NB4 (cell line): ENCODE data around the gene ZNF286A.
"Not testable (repeated sequence)": the region's sequence is repeated elsewhere in the genome, so short reads cannot be mapped to it uniquely, and the experiment has no call there.

Source experiments
- DNase-seq: peaks from one replicate; pipeline ENCODE4 v3.0.0; 2010; ENCODE audit warnings: low read depth
- H3K4me3 ChIP-seq: one replicate; pipeline ENCODE4 v1.5.1; 2011; ENCODE audit warnings: mild to moderate bottlenecking, low read depth, low read length, moderate library complexity
- MYC ChIP-seq: IDR thresholded peaks from 2 replicates; pipeline ENCODE4 v1.6.1; 2011; ENCODE audit warnings: low read depth, low read length
- POLR2A ChIP-seq: IDR thresholded peaks from 2 replicates; pipeline ENCODE4 v1.6.1; 2011; ENCODE audit warnings: mild to moderate bottlenecking; ENCODE audit not compliant: insufficient read length; ENCODE audit errors: extremely low read depth
- TF ChIP-seq, protein P1 (sequence below): IDR thresholded peaks from 2 replicates; pipeline ENCODE4 v1.6.1; 2011; ENCODE audit warnings: low read depth, low read length
- TF ChIP-seq, protein P2 (sequence below): IDR thresholded peaks from one replicate; pipeline ENCODE4 v1.5.1; 2012; ENCODE audit warnings: low read depth, low read length

Gene ZNF286A

DNA sequence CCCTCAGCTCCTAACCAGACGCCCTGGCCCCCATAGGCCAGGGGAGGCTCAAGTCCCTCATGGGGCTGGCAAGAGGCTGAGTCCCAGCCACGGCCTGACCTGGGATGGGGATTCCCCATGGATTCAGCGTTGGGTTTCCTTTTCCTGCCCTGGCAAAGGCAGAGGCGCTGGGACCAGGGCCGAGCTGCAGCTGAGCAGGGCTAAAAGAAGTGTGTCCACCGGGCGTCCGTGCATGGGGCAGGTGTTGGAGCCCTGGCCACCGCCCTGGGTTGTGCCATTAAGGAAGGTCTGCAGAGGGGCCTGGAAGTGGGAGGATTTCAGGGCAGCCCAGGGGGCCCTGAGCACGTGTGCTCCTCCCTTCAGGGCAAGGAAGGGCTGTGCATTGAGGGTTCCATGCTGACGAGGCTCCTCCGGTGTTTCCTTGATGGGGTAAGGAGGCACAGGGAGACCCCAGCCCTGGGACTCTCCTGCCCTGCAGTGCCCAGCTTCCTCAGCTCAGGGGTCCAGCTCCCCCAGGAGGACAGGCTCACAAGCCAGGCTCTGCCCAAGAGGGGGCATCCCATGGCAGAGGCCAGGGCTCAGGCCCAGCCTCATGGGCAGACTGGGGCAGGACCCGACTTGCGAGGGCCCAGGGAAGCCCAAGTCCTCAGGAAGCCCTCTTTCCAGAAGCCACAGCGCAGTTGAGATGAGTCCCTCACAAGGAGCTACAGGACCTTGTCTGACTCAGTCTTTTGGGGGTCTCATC is 42.7 kb downstream of the ZNF286A start:
- DNase-seq, result no peak
- no peak for TF ChIP-seq MYC
- TF ChIP-seq, protein P1, sequence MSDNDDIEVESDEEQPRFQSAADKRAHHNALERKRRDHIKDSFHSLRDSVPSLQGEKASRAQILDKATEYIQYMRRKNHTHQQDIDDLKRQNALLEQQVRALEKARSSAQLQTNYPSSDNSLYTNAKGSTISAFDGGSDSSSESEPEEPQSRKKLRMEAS, result no peak
- TF ChIP-seq POLR2A, result no peak
- TF ChIP-seq, protein P2, sequence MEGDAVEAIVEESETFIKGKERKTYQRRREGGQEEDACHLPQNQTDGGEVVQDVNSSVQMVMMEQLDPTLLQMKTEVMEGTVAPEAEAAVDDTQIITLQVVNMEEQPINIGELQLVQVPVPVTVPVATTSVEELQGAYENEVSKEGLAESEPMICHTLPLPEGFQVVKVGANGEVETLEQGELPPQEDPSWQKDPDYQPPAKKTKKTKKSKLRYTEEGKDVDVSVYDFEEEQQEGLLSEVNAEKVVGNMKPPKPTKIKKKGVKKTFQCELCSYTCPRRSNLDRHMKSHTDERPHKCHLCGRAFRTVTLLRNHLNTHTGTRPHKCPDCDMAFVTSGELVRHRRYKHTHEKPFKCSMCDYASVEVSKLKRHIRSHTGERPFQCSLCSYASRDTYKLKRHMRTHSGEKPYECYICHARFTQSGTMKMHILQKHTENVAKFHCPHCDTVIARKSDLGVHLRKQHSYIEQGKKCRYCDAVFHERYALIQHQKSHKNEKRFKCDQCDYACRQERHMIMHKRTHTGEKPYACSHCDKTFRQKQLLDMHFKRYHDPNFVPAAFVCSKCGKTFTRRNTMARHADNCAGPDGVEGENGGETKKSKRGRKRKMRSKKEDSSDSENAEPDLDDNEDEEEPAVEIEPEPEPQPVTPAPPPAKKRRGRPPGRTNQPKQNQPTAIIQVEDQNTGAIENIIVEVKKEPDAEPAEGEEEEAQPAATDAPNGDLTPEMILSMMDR, result no peak
- H3K4me3 ChIP-seq, result no peak overlapping the region

DNA sequence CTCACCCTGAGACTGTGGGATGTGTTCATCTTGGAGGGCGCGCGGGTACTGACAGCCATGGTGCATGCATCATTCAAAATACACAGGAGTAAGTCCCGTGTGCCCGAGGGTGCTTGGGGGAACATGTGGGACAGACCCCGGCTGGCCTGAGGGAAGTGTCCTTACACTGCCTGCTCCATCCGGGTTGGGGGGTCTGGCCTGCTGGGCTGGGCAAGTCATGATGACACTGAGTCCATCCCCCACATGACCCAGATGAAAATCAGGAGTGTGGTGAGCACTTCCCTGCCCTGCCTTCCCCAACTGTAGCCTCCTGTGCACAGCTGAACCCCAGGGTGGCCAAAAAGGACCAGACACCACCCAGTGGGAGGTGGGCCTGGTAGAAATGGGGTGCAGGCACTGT is 43.4 kb downstream of the ZNF286A start:
- TF ChIP-seq, protein P1, result no peak
- TF ChIP-seq POLR2A (no peak), MYC (no peak)
- TF ChIP-seq, protein P2, result no peak
- no peak overlapping the region for H3K4me3 ChIP-seq
- DNase-seq, result no peak

DNA sequence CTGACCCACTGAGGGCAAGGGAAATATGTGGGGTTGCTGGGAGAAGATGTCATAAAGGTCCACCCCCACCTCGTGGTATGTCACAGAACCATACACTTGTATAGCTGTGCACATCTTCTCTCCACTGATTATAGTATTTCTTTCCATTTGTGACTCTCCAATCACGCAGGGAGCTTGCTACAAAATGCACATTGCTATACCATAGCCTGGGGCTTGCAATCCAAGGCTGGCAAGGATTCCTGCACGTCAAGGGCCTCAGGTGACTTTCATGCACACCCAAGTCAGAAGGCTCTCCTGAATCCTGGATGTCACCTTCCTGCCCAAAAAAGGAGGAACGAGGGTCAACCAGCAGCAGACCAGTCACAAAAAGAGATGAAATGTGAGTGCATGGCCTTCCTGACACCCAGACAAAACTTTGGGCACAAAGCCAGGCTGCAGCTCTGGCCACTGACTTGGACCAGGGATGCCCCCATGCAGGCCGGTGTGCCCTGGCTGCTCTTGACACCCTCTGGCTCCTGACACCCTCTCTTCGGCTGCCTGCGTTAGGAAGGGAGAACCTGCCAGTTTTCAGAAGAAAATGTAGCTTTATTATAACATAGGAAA is 44.6 kb downstream of the ZNF286A start:
- H3K4me3 ChIP-seq, result no peak overlapping the region
- DNase-seq, result no peak
- TF ChIP-seq MYC (no peak), POLR2A (no peak)
- TF ChIP-seq, protein P2, result no peak
- TF ChIP-seq, protein P1, result no peak

DNA sequence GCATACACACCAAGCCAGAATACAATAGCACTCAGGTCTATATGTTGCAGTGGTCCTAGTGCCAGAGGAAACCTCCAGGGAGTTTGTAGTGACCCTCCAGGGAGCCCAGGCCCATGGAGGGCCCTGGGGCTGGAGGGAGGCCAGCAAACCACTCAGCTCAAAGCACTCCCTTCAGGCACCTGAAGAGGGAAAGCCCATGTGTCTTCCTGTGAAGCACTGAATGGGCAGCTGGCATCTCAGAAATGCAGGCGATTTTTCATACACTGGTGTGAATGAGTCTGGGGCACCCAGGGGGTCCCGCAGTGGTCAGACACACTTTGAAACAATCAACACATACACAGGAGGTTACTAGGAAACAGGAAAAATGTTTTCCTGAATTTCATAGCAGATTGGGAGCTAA is 45.3 kb downstream of the ZNF286A start:
- H3K4me3 ChIP-seq, result no peak overlapping the region
- TF ChIP-seq, protein P1, result no peak
- no peak for TF ChIP-seq MYC
- no peak for TF ChIP-seq POLR2A
- TF ChIP-seq, protein P2, result no peak
- DNase-seq, result no peak

DNA sequence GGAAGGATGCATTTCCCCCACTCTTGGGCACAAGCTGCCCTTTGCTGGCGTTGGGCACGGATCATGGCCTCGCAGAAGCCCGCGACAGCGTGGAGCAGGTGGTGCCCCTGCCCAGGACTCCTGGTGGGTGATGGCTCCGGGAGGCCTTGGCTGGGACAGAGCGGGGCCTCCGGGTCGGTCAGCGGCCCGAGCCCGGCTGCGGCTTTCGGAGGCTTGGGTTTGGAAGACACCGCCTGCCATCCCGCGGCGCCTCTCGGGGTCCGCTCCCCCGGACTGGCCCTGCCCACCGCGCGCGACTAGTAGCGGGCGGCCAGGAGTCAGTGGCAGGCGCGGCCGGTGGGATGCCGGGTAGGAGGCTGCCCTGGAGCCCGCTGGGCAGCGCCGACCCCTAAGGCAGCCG is 49.9 kb downstream of the ZNF286A start:
- not testable (repeated sequence) for H3K4me3 ChIP-seq, DNase-seq

DNA sequence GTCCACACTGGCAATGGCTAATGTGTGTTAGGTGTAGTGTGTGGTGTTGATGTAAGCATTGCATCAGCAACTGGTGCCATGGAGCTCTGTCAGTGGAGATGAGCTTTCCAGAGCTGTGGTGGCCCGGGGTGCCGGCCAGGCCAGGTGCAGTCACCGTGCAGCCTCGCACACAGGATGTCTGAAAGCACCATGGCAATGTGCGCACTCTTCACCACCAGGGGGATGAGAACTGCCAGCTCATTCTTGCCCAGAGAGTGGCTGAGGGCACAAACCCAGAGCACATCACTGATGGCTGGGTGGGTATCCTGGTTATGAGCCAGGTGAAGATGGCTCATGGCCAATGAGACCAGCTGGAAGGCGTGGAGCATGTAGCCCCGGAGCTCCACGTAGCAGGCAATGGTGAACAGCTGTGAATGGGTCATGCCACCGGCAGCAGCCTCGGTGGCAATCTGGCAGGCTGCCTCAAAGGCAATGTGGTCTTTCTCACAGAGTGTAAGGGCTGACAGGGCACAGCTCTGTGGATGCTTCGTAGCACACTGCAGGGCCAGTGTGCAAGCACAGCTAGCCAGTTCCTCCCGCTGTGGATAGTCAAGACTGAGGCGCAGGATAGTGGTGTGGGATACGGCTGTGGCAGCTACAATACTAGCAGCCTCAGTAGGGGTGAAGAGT is 69.4 kb downstream of the ZNF286A start:
- H3K4me3 ChIP-seq, result not testable (repeated sequence)

More for the DNA sequence above, 69.4 kb downstream of the ZNF286A start:
- not testable (repeated sequence) for DNase-seq
